ENCODE data around the gene DMP1. TPM values are rescaled to one million over a fixed set of nuclear protein-coding genes. Genes with fewer than 3 reads are reported as not detected.
"Not testable (repeated sequence)": the region's sequence is repeated elsewhere in the genome, so short reads cannot be mapped to it uniquely, and the experiment has no call there.

The DMP1 gene
- total RNA-seq, 8 experiments from 2014 or later = 0.13 to 0.62 (median 0.31) TPM; not detected in 5

GRCh38 chr4:87692060-87692459 lies 42.0 kb downstream of the DMP1 start:
- ATAC-seq (replicated peaks in 6 of 8); H3K4me1 ChIP-seq (replicated peaks in 1 of 2); H3K27ac ChIP-seq; H3K4me3 ChIP-seq: not testable (repeated sequence)
- in situ Hi-C loops (cut with MboI; ENCODE audit: low pct_unique_long_range_greater_than_20kb in 2 of 9, low sequenced_read_pairs in 9 of 9, unreplicated experiment in 9 of 9) = loop anchor here in 5 of 9 experiments (25.0 kb wide), 3 partner anchors 145 to 520 kb away; partner anchors contain the start of genes MEPE (in 2 of the 5) and SPP1 (in 1 of the 5)
- 0% methylated on average over 1 of the region's 1 CpG; no CpG with 5 or more reads in 7 of the 10 experiments for WGBS, 10 experiments

GRCh38 chr4:87697272-87697671 lies 47.2 kb downstream of the DMP1 start:
- in situ Hi-C loops (cut with MboI; ENCODE audit: low pct_unique_long_range_greater_than_20kb in 2 of 9, low sequenced_read_pairs in 9 of 9, unreplicated experiment in 9 of 9) = loop anchor here in 5 of 9 experiments (25.0 kb wide), 3 partner anchors 140 to 515 kb away; partner anchors contain the start of genes MEPE (in 2 of the 5) and SPP1 (in 1 of the 5)
- no peak for ATAC-seq (replicated peaks in 6 of 8)
- Histone ChIP-seq H3K4me3 (no peak overlapping the region), H3K27ac (no peak overlapping the region), H3K4me1 (replicated peaks in 1 of 2) (no peaks in the 10 kb centered on the region)
- 29 to 93% (median 71%) methylated on average over 1 to 5 of the region's 5 CpGs; no CpG with 5 or more reads in 2 of the 10 experiments for WGBS, 10 experiments

GRCh38 chr4:87697945-87698344 lies 47.9 kb downstream of the DMP1 start:
- 60% methylated on average over 2 of the region's 2 CpGs; no CpG with 5 or more reads in 9 of the 10 experiments for WGBS, 10 experiments
- no peak for ATAC-seq (replicated peaks in 6 of 8)
- in situ Hi-C loops (cut with MboI; ENCODE audit: low pct_unique_long_range_greater_than_20kb in 2 of 9, low sequenced_read_pairs in 9 of 9, unreplicated experiment in 9 of 9) = loop anchor here in 5 of 9 experiments (25.0 kb wide), 3 partner anchors 139 to 514 kb away; partner anchors contain the start of genes MEPE (in 2 of the 5) and SPP1 (in 1 of the 5)
- H3K27ac ChIP-seq = no peak overlapping the region
- no peaks in the 10 kb centered on the region for H3K4me1 ChIP-seq (replicated peaks in 1 of 2)
- no peak overlapping the region for H3K4me3 ChIP-seq

- in situ Hi-C loops (cut with MboI; ENCODE audit: low pct_unique_long_range_greater_than_20kb in 2 of 9, low sequenced_read_pairs in 9 of 9, unreplicated experiment in 9 of 9) = loop anchor here in 5 of 9 experiments (25.0 kb wide), 3 partner anchors 139 to 514 kb away; partner anchors contain the start of genes MEPE (in 2 of the 5) and SPP1 (in 1 of the 5)
- no peak overlapping the region for H3K4me3 ChIP-seq
- no peaks in the 10 kb centered on the region for H3K4me1 ChIP-seq (replicated peaks in 1 of 2)
- H3K27ac ChIP-seq = no peak overlapping the region
- ATAC-seq (replicated peaks in 6 of 8) = no peak
- WGBS, 10 experiments = 25 to 100% (median 73%) methylated on average over 1 to 2 of the region's 2 CpGs; no CpG with 5 or more reads in 2 of the 10 experiments
Measured at GRCh38 chr4:87698394-87698793, 48.3 kb downstream of the DMP1 start.

GRCh38 chr4:87704001-87704400 lies 53.9 kb downstream of the DMP1 start:
- in situ Hi-C loops (cut with MboI; ENCODE audit: low pct_unique_long_range_greater_than_20kb in 2 of 9, low sequenced_read_pairs in 9 of 9, unreplicated experiment in 9 of 9) = no loop called here
- ATAC-seq (replicated peaks in 6 of 8) = no peak
- 39 to 100% (median 63%) methylated on average over 1 to 3 of the region's 3 CpGs; no CpG with 5 or more reads in 2 of the 10 experiments for WGBS, 10 experiments

GRCh38 chr4:87707279-87707918 lies 57.3 kb downstream of the DMP1 start:
- WGBS, 10 experiments = 43 to 100% (median 78%) methylated on average over 1 to 3 of the region's 4 CpGs

More at GRCh38 chr4:87704001-87704400, 53.9 kb downstream of the DMP1 start:
- Histone ChIP-seq H3K27ac (no peak overlapping the region), H3K4me1 (replicated peaks in 1 of 2) (no peaks in the 10 kb centered on the region), H3K4me3 (no peak overlapping the region)

More at GRCh38 chr4:87707279-87707918, 57.3 kb downstream of the DMP1 start:
- Histone ChIP-seq H3K4me3 (no peak overlapping the region), H3K27ac (no peak overlapping the region), H3K4me1 (replicated peaks in 1 of 2) (no peaks in the 10 kb centered on the region)
- no peak for ATAC-seq (replicated peaks in 6 of 8)
- in situ Hi-C loops (cut with MboI; ENCODE audit: low pct_unique_long_range_greater_than_20kb in 2 of 9, low sequenced_read_pairs in 9 of 9, unreplicated experiment in 9 of 9) = no loop called here

Other genes starting within 250 kb of the DMP1 start
- 10 to 100 TPM; 11.6 to 29.1 (median 16.4) TPM for gene NUDT9, start 227.7 kb upstream of the DMP1 start, total RNA-seq
- 100 to 1,000 TPM in 1 of 8 experiments, 10 to 100 TPM in 2, 1 to 10 TPM in 3, under 1 TPM in 2; 0.36 to 473 (median 7.8) TPM for gene SPARCL1, start 120.9 kb upstream of the DMP1 start, total RNA-seq
- under 1 TPM in 7 of 8 experiments, not detected in 1; 0.05 to 0.24 (median 0.10) TPM for gene DSPP, start 41.8 kb upstream of the DMP1 start, total RNA-seq
- 1 to 10 TPM in 3 of 8 experiments, under 1 TPM in 3, not detected in 2; 0.14 to 6.0 (median 1.5) TPM for gene IBSP, start 149.3 kb downstream of the DMP1 start, total RNA-seq
- under 1 TPM in 3 of 8 experiments, not detected in 5; 0.17 to 0.43 (median 0.28) TPM for gene MEPE, start 182.7 kb downstream of the DMP1 start, total RNA-seq